ENCODE data around the gene PARP9. TPM values are rescaled to one million over a fixed set of nuclear protein-coding genes. Genes with fewer than 3 reads are reported as not detected.

Gene PARP9
- total RNA-seq, 1 donor, result 33.3 TPM

GRCh38 chr3:122558605-122559004 lies 5.5 kb downstream of the PARP9 start:
- Histone ChIP-seq H3K4me3 (ENCODE audit: insufficient read depth, low read length) (no peak overlapping the region), H3K4me2 (ENCODE audit: insufficient read depth, low read length) (no peak overlapping the region), H4K20me1 (ENCODE audit: insufficient read depth, low read length) (no peaks in the 10 kb centered on the region), H3K9me3 (ENCODE audit: low read depth, low read length) (no peaks in the 10 kb centered on the region), H3K27ac (ENCODE audit: low read depth, low read length) (no peak overlapping the region), H3K79me2 (ENCODE audit: insufficient read depth, low read length) (peaks cover 7% of the 10 kb centered on the region), H3K27me3 (ENCODE audit: insufficient read depth, low read length) (no peaks in the 10 kb centered on the region), H3K4me1 (ENCODE audit: insufficient read depth, low read length) (peaks cover 8% of the 10 kb centered on the region), H3K36me3 (ENCODE audit: insufficient read depth, low read length) (peaks cover 12% of the 10 kb centered on the region), H2AFZ (ENCODE audit: low read length) (no peak overlapping the region)
- TF ChIP-seq CTCF (IDR thresholded peaks at IDR 0.05; ENCODE audit: extremely low read depth, low read depth, low read length), result no peak
- DNase-seq (ENCODE audit: insufficient read length, low spot score, missing footprints), result no peak

GRCh38 chr3:122557356-122557755 lies 6.7 kb downstream of the PARP9 start:
- Histone ChIP-seq H3K9me3 (ENCODE audit: low read depth, low read length) (no peaks in the 10 kb centered on the region), H3K4me3 (ENCODE audit: insufficient read depth, low read length) (no peak overlapping the region), H3K79me2 (ENCODE audit: insufficient read depth, low read length) (no peaks in the 10 kb centered on the region), H3K27ac (ENCODE audit: low read depth, low read length) (no peak overlapping the region), H2AFZ (ENCODE audit: low read length) (no peak overlapping the region), H3K4me2 (ENCODE audit: insufficient read depth, low read length) (no peak overlapping the region), H3K27me3 (ENCODE audit: insufficient read depth, low read length) (no peaks in the 10 kb centered on the region), H3K36me3 (ENCODE audit: insufficient read depth, low read length) (peaks cover 12% of the 10 kb centered on the region), H3K4me1 (ENCODE audit: insufficient read depth, low read length) (no peaks in the 10 kb centered on the region), H4K20me1 (ENCODE audit: insufficient read depth, low read length) (no peaks in the 10 kb centered on the region)
- no peak for TF ChIP-seq CTCF (IDR thresholded peaks at IDR 0.05; ENCODE audit: extremely low read depth, low read depth, low read length)
- DNase-seq (ENCODE audit: insufficient read length, low spot score, missing footprints), result no peak

GRCh38 chr3:122555275-122556071 lies 8.6 kb downstream of the PARP9 start:
- no peaks in the 10 kb centered on the region for H3K27me3 ChIP-seq (ENCODE audit: insufficient read depth, low read length)
- no peak overlapping the region for H3K4me2 ChIP-seq (ENCODE audit: insufficient read depth, low read length)
- H3K79me2 ChIP-seq (ENCODE audit: insufficient read depth, low read length), result no peaks in the 10 kb centered on the region
- H2AFZ ChIP-seq (ENCODE audit: low read length), result no peak overlapping the region
- DNase-seq (ENCODE audit: insufficient read length, low spot score, missing footprints), result no peak
- no peak for TF ChIP-seq CTCF (IDR thresholded peaks at IDR 0.05; ENCODE audit: extremely low read depth, low read depth, low read length)
- H3K27ac ChIP-seq (ENCODE audit: low read depth, low read length), result no peak overlapping the region
- no peak overlapping the region for H3K4me3 ChIP-seq (ENCODE audit: insufficient read depth, low read length)
- H4K20me1 ChIP-seq (ENCODE audit: insufficient read depth, low read length), result no peaks in the 10 kb centered on the region
- H3K36me3 ChIP-seq (ENCODE audit: insufficient read depth, low read length), result peaks cover 22% of the 10 kb centered on the region
- no peaks in the 10 kb centered on the region for H3K9me3 ChIP-seq (ENCODE audit: low read depth, low read length)
- no peaks in the 10 kb centered on the region for H3K4me1 ChIP-seq (ENCODE audit: insufficient read depth, low read length)

- TF ChIP-seq CTCF (IDR thresholded peaks at IDR 0.05; ENCODE audit: extremely low read depth, low read depth, low read length), result no peak
- H3K4me3 ChIP-seq (ENCODE audit: insufficient read depth, low read length), result no peak overlapping the region
- no peak for DNase-seq (ENCODE audit: insufficient read length, low spot score, missing footprints)
- no peaks in the 10 kb centered on the region for H3K27me3 ChIP-seq (ENCODE audit: insufficient read depth, low read length)
- H3K9me3 ChIP-seq (ENCODE audit: low read depth, low read length), result no peaks in the 10 kb centered on the region
- H3K36me3 ChIP-seq (ENCODE audit: insufficient read depth, low read length), result peaks cover 23% of the 10 kb centered on the region
- no peaks in the 10 kb centered on the region for H4K20me1 ChIP-seq (ENCODE audit: insufficient read depth, low read length)
- no peak overlapping the region for H3K27ac ChIP-seq (ENCODE audit: low read depth, low read length)
- H3K4me1 ChIP-seq (ENCODE audit: insufficient read depth, low read length), result no peaks in the 10 kb centered on the region
- no peak overlapping the region for H3K4me2 ChIP-seq (ENCODE audit: insufficient read depth, low read length)
- H3K79me2 ChIP-seq (ENCODE audit: insufficient read depth, low read length), result no peaks in the 10 kb centered on the region
- H2AFZ ChIP-seq (ENCODE audit: low read length), result no peak overlapping the region
Observed at GRCh38 chr3:122553171-122553570, 10.9 kb downstream of the PARP9 start.
